SKM-1 (cell line): Measurements from ENCODE around the gene DCUN1D5.

Experiments used
- DNase-seq: peaks from one replicate; lab custom pipeline; 2025; ENCODE audit not compliant: unreplicated experiment; lab: John Stamatoyannopoulos, UW

DCUN1D5 gene

GRCh38 chr11:103091801-103092524 lies at the start of gene DCUN1D5:
TSS of gene DCUN1D5 (minus strand) at chr11:103092160. CDS start at chr11:103091872, 288 bp downstream.
- peak; percentile 74 for DNase-seq

GRCh38 chr11:103125462-103125861 lies 33.5 kb upstream of the DCUN1D5 start:
- DNase-seq = no peak

DNA sequence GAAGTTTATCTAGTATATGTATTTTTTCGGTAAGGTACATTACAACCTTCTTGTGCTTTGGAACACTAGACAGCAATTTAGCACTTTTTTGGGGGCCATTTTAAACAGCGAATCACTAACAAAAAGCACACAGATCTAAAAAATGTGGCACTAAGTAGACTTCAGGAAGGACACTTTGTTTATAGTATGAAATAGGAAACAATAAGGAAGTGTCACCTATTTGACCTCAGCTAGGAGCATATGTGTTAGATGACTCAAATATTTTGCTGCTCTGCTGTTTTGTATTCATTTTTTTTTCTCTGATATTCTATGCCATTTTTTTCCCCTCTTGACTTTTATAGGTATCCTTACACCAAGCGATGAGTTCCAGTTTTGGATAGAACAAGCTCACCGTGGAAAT lies 22.9 kb upstream of the DCUN1D5 start:
- DNase-seq = no peak

DNA sequence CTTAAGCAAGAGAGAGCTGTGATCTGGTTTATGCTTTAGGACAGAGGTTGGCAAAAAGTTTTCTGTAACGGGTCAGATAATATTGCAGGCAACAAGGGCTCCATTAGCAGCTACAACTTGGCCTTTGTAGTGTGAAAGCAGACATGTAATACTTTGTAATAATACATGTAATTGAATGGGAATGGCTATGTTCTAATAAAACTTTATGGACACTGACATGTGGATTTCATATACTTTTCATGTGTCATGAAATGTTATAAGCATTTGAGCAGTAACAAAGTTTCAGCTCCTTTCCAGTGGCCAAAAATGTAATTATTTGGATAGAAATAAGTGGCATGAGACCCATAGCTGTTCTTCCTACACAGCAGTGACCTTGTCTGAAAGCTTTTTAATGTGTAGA lies 20.4 kb upstream of the DCUN1D5 start:
- no peak for DNase-seq

- DNase-seq = no peak
Measured at GRCh38 chr11:103111400-103111799, 19.4 kb upstream of the DCUN1D5 start.

GRCh38 chr11:103110391-103110790 lies 18.4 kb upstream of the DCUN1D5 start:
- no peak for DNase-seq

DNA sequence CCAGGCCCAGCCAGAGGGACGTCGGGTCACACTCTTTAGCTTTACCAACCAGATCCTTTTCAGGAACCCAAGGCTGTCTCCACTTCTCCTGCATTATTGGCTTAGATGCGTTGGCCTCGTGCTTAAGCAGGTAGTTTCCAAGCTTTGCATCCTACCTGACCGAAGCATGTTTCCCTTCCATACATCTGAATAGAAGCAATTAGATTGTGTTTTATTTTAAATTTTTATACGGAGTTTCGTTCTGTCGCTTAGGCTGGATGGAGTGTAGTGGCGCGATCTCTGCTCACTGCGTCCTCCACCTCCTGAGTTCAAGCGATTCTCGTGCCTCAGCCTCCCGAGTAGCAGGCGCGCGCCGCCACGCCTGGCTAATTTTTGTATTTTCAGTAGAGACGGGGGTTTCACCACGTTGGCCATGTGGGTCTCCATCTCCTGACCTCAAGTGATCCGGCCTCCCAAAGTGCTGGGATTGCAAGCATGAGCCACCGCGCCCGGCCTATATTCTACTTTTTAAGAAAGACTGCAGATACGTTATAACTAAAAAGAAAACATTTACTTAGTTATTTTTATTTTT lies 17.9 kb upstream of the DCUN1D5 start:
- DNase-seq = no peak

DNA sequence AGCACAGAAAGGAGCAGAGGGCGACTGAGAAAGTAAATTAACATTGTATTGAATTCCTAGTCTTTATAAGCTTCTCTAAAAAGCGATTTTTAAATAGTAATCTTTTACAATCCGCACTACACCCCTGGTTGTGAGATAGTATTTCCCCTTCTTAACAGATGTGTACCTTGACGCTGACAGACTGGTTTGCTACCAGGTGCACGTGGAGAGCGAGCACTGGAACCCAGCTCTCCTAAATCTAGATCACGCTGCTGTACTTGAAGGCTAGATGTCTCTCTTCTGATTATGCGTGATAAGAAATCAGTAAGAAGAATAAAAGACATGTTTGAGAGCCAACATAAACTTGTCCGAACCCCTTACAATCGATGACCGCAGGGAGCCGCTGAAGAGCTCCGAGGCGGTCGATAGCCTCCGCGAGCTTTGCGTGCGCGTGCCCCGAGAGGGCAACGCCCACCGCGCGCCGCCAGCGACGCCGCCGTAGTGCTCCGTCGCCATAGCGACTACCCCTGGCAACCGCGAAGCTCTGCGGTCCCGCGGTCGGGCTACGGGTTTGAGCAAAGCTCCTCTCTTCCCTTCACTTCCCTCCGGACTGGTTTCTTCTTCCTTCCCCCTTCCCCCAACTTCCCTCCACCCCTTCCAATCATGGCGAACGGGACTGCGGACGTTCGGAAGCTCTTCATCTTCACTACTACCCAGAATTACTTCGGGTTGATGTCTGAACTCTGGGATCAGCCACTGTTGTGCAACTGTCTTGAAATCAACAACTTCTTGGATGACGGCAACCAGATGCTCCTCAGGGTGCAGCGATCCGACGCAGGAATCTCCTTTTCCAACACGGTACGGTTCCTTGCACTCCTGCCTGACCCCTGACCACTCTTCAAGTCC lies 17.2 kb upstream of the DCUN1D5 start, which contains the start of gene DYNC2H1:
Gene DYNC2H1 (plus strand): TSS at position 494 of the 885 bp plus-strand sequence. CDS start 149 bp downstream, at position 643.
- peak; percentile 76 for DNase-seq

DNA sequence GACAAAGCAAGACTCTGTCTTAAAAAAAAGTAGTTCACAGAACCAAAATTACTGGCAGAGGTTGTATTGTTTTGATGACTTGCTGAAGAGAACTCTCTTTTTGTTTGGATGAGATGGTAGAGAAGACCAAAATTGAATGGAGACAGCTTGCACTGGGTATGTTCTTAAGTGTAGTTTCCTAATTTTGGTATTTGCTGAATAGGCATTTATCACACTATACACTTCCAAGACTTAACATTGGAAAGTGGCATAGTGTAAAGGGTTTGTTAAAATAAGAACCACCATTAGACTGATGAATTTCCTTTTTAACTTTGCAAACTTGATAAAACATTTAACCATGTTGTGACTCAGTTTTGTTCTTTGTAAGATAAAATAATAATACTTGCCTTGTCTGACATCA lies 5.3 kb upstream of the DCUN1D5 start:
- no peak for DNase-seq

DNA sequence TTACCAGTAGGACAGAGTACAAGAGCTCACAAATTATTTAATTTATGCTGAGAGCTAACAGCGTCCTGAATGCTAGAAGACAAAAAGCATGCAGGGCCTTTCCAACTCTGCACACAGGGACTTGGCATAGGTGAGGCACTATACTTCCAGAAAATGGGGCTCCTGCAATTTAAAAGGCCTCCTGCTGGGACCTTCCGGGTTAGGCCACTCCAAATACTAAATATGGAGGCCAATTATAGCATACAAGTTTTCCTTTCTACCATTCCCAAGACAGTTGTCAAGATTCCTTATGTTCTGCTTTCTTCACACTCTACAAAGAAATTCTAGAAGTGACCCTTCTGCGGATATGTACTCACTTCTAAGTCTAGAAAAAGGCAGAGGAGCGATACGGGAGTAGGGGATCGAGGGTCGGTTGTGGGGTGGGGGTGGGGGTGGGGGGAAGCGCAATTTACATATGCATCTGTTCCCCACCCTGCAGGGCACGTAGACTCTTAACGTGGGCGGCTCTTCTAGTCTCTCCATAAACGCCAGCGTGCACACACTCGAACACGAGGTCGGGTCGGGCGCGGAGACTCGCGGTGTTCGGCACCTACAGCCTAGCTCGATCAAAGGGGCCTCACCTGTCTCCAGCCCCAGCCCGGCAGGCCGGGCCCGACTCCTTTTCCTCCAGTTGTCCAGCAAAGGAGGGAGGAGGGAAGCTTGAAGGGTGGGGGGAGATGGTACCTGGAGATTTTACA lies 728 bp downstream of the DCUN1D5 start:
- no peak for DNase-seq

GRCh38 chr11:103086461-103086860 lies 5.5 kb downstream of the DCUN1D5 start:
- DNase-seq = no peak

GRCh38 chr11:103085758-103086365 lies 6.1 kb downstream of the DCUN1D5 start:
- DNase-seq = no peak

GRCh38 chr11:103079833-103080232 lies 12.1 kb downstream of the DCUN1D5 start:
- no peak for DNase-seq

GRCh38 chr11:103078710-103079109 lies 13.2 kb downstream of the DCUN1D5 start:
- no peak for DNase-seq

- DNase-seq = no peak
Measured at GRCh38 chr11:103077554-103077953, 14.4 kb downstream of the DCUN1D5 start.

DNA sequence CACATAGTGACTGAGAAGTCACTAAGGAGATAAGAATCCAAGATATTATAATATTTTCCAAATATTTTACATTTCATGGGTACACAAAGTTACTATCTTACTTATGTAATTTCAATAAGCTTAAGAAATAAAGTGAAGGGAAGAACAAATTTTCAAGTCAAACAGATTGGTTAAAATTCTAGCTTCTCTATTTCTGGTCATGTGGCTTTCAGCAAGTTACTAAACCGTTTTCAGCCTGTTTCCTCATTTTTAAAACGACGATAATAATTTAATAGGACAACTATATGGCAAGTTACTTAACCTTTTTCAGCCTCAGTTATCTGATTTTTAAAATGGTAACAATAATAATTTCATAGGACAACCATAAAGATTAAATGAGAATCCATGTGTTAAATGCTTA lies 15.6 kb downstream of the DCUN1D5 start:
- no peak for DNase-seq

DNA sequence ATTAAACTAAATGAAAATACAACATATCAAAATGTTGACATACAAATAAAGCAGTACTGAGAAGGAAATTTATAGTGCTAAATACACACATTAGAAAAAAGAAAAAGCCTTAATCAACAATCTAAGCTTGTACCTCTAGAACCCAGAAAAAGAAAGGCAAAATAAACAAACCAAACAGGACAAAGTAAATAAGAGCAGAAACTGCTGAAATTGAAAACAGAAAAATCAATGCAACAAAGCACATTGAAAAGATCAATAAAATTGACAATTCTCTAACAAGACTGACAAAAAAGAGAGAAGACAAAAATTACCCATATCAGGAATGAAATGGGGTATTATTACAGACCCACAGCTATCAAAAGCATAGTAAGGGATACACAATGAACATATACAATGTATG lies 21.0 kb downstream of the DCUN1D5 start:
- no peak for DNase-seq

- no peak for DNase-seq
Measured at GRCh38 chr11:103070142-103070541, 21.8 kb downstream of the DCUN1D5 start.

DNA sequence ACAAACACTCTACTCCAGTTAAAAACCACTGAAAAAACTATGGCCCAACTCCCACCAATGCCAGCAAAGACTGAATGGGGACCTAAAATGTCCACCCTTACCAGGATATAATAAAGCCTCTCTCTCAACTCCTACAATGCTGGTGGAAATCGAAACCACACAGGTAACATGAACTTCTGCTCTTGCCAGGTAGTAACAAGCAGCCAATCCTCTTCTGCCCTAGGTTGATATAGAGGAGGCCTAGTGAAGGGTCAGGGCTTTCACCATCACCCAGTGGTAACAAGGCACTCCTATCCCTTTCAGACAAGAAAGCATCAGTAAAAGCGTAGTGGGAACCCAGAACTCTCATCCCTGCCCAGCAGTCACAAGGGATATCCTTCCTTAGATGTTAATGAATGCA lies 22.6 kb downstream of the DCUN1D5 start:
- no peak for DNase-seq

GRCh38 chr11:103067118-103067517 lies 24.8 kb downstream of the DCUN1D5 start:
- no peak for DNase-seq

GRCh38 chr11:103061656-103062055 lies 30.3 kb downstream of the DCUN1D5 start:
- no peak for DNase-seq
